Left kidney (tissue), 8 donors: ENCODE data around the gene OR7A17. TPM values are rescaled to one million over a fixed set of nuclear protein-coding genes. Genes with fewer than 3 reads are reported as not detected.
A peak's percentile ranks its signal among the peaks of the same experiment; 100 is the strongest.

ENCODE experiments used
- DNase-seq: peaks from one replicate; pipeline ENCODE4 v3.0.0-alpha.2; 2013
- long read RNA-seq, 8 donors: transcript quantifications; one replicate each; lab custom pipeline, GENCODE V29; 2026
- polyA plus RNA-seq: library from polyadenylated mRNA; unstranded; fragments of 120-200 nt; gene quantifications from one replicate; pipeline ENCODE4 v1.2.1, GENCODE V29; 2013; ENCODE audit not compliant: insufficient read length

Gene OR7A17
- polyA plus RNA-seq: 0.10 TPM
- long read RNA-seq, donor 1: 0 reads
- long read RNA-seq, donor 2: 0 reads
- long read RNA-seq, donor 3: 0 reads
- long read RNA-seq, donor 4: 0 reads
- long read RNA-seq, donor 5: 0 reads
- long read RNA-seq, donor 6: 0 reads
- long read RNA-seq, donor 7: 0 reads
- long read RNA-seq, donor 8: 0 reads

GRCh38 chr19:14886032-14886431 lies at the start of gene OR7A17:
OR7A17 (minus strand) TSS chr19:14886132; CDS start chr19:14881355, 4,777 bp downstream.
- no peak for DNase-seq

GRCh38 chr19:14933506-14933905 lies 47.6 kb upstream of the OR7A17 start:
- DNase-seq: no peak

GRCh38 chr19:14916848-14917247 lies 30.9 kb upstream of the OR7A17 start:
- no peak for DNase-seq

GRCh38 chr19:14915116-14915515 lies 29.2 kb upstream of the OR7A17 start:
- DNase-seq: no peak

GRCh38 chr19:14906711-14907110 lies 20.8 kb upstream of the OR7A17 start:
- no peak for DNase-seq

GRCh38 chr19:14901675-14902260 lies 15.8 kb upstream of the OR7A17 start:
- no peak for DNase-seq

- DNase-seq: no peak
Measured at GRCh38 chr19:14890643-14891379, 4.9 kb upstream of the OR7A17 start.

- no peak for DNase-seq
Measured at GRCh38 chr19:14889994-14890642, 4.2 kb upstream of the OR7A17 start.

GRCh38 chr19:14871619-14872230 lies 14.2 kb downstream of the OR7A17 start:
- DNase-seq: peak; percentile 3

GRCh38 chr19:14868497-14868896 lies 17.4 kb downstream of the OR7A17 start:
- no peak for DNase-seq

GRCh38 chr19:14848822-14849221 lies 37.1 kb downstream of the OR7A17 start, which contains the start of gene OR7A10:
OR7A10 (minus strand) TSS chr19:14848922; CDS start chr19:14841877, 7,045 bp downstream.
- DNase-seq: no peak

- DNase-seq: no peak
Measured at GRCh38 chr19:14843578-14843977, 42.4 kb downstream of the OR7A17 start.

GRCh38 chr19:14843169-14843568 lies 42.8 kb downstream of the OR7A17 start:
- no peak for DNase-seq

GRCh38 chr19:14840206-14840605 lies 45.7 kb downstream of the OR7A17 start:
- no peak for DNase-seq

GRCh38 chr19:14837391-14837790 lies 48.5 kb downstream of the OR7A17 start:
- no peak for DNase-seq

GRCh38 chr19:14835011-14835410 lies 50.9 kb downstream of the OR7A17 start, which contains the start of the genes OR7A5 and OR7C1:
OR7A5 (minus strand) TSS chr19:14835185; CDS start chr19:14828241, 6,944 bp downstream.
OR7C1 (minus strand) TSS chr19:14835185; CDS start chr19:14800136, 35,049 bp downstream.
- peak; percentile 17 for DNase-seq

- DNase-seq: no peak
Measured at GRCh38 chr19:14830702-14831101, 55.2 kb downstream of the OR7A17 start.

Other genes starting within 250 kb of the OR7A17 start
- gene ADGRE3, start 211.3 kb downstream of the OR7A17 start, polyA plus RNA-seq: not detected
- gene ZNF333, start 196.1 kb downstream of the OR7A17 start, polyA plus RNA-seq: 28.8 TPM
- 0.33 TPM for gene ADGRE2, start 107.6 kb downstream of the OR7A17 start, polyA plus RNA-seq
- 0.05 TPM for gene OR7A5, start 50.9 kb downstream of the OR7A17 start, polyA plus RNA-seq
- gene OR7C1, start 50.9 kb downstream of the OR7A17 start, polyA plus RNA-seq: 0.23 TPM
- gene OR7A10, start 37.2 kb downstream of the OR7A17 start, polyA plus RNA-seq: not detected
- gene OR7C2, start 55.4 kb upstream of the OR7A17 start, polyA plus RNA-seq: not detected
- gene SLC1A6, start 93.7 kb upstream of the OR7A17 start, polyA plus RNA-seq: 0.48 TPM
- gene CASP14, start 163.3 kb upstream of the OR7A17 start, polyA plus RNA-seq: 0.05 TPM
- 0.13 TPM for gene OR1I1, start 196.1 kb upstream of the OR7A17 start, polyA plus RNA-seq
- 14.4 TPM for gene SYDE1, start 221.3 kb upstream of the OR7A17 start, polyA plus RNA-seq